Esophagus squamous epithelium (tissue), 5 donors: ENCODE measurements around the gene TLK1. TPM values are rescaled to one million over a fixed set of nuclear protein-coding genes. Genes with fewer than 3 reads are reported as not detected.

Experiments used
- DNase-seq: peaks from one replicate; lab custom pipeline; 2025; lab: John Stamatoyannopoulos, UW
- H3K27ac ChIP-seq, 4 donors: fragments of 200-600 bp; sonication (generic); one replicate each; pipeline ENCODE4 v1.5.1; 2016 to 2019; ENCODE audit warnings: mild to moderate bottlenecking in 1 of 4
- H3K27me3 ChIP-seq, 4 donors: fragments of 200-600 bp; sonication (generic); 1 replicate in 3 of 4; 2 replicates in 1 of 4; pipeline versions ENCODE4 v1.5.1 to v1.6.0; 2017 to 2021; ENCODE audit warnings: antibody characterized with exemption in 1 of 4
- H3K36me3 ChIP-seq, 3 donors: fragments of 200-600 bp; sonication (generic); one replicate each; pipeline ENCODE4 v1.5.1; 2016 to 2019
- H3K4me1 ChIP-seq, 3 donors: fragments of 200-600 bp; sonication (generic); one replicate each; pipeline ENCODE4 v1.5.1; 2017 to 2019
- H3K4me3 ChIP-seq, 4 donors: fragments of 200-600 bp; sonication (generic); 1 replicate in 3 of 4; 2 replicates in 1 of 4; pipeline ENCODE4 v1.5.1; 2016 to 2019; ENCODE audit warnings: mild to moderate bottlenecking in 2 of 4, moderate library complexity in 1 of 4
- H3K9me3 ChIP-seq, 3 donors: fragments of 200-600 bp; sonication (generic); one replicate each; pipeline ENCODE4 v1.5.1; 2016 to 2019
- POLR2A ChIP-seq, 4 donors: fragments of 450-650 bp; IDR thresholded peaks; one replicate each; pipeline ENCODE4 v1.6.1; 2017; ENCODE audit warnings: antibody characterized with exemption in 4 of 4, mild to moderate bottlenecking in 4 of 4, moderate library complexity in 3 of 4
- WGBS, 2 donors: methylation state at CpG; one replicate each; pipeline ENCODE4 v1.1.5; 2018; 5-methylcytosine and 5-hydroxymethylcytosine counted together
- intact Hi-C: fragments of 100-400 bp; cut with DNase I; formaldehyde crosslinking; loops from one replicate; pipeline ENCODE4 v1.15.0; 2022
- total RNA-seq, 4 donors: library from RNA; depleted of rRNA; stranded (reverse); fragments of >200 nt; gene quantifications; one replicate each; pipeline ENCODE4 v1.1.0, GENCODE V29; 2016
- TF ChIP-seq, protein P1 (sequence below), 6 experiments: fragments of 450-650 bp in 4 of 6; fragments of 200-600 bp in 2 of 6; sonication (generic) in 2 of 6; IDR thresholded peaks; one replicate each; pipeline ENCODE4 v1.5.1; 2016 to 2019; ENCODE audit warnings: antibody characterized with exemption in 6 of 6, mild to moderate bottlenecking in 4 of 6, moderate library complexity in 4 of 6
- donor health status: DM: yes; HTN: yes; CAD: no.

Gene TLK1
- total RNA-seq, 4 donors from 2014 or later = 11.1 to 24.5 (median 20.0) TPM

- DNase-seq = no peak
- intact Hi-C loops = no loop called here
- no peaks in the 10 kb centered on the region for H3K9me3 ChIP-seq
- TF ChIP-seq POLR2A (IDR thresholded peaks at IDR 0.05) = no peak
- TF ChIP-seq, protein P1, sequence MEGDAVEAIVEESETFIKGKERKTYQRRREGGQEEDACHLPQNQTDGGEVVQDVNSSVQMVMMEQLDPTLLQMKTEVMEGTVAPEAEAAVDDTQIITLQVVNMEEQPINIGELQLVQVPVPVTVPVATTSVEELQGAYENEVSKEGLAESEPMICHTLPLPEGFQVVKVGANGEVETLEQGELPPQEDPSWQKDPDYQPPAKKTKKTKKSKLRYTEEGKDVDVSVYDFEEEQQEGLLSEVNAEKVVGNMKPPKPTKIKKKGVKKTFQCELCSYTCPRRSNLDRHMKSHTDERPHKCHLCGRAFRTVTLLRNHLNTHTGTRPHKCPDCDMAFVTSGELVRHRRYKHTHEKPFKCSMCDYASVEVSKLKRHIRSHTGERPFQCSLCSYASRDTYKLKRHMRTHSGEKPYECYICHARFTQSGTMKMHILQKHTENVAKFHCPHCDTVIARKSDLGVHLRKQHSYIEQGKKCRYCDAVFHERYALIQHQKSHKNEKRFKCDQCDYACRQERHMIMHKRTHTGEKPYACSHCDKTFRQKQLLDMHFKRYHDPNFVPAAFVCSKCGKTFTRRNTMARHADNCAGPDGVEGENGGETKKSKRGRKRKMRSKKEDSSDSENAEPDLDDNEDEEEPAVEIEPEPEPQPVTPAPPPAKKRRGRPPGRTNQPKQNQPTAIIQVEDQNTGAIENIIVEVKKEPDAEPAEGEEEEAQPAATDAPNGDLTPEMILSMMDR (IDR thresholded peaks at IDR 0.05) = no peak
- H3K27me3 ChIP-seq = no peaks in the 10 kb centered on the region
- H3K4me3 ChIP-seq = no peak overlapping the region
- H3K36me3 ChIP-seq = peaks cover 8 to 98% (median 28%) of the 10 kb centered on the region in 3 donors
- 80 to 93% methylated on average over 5 of the region's 5 CpGs for WGBS, 2 donors
- peaks cover 0 to 18% (median 0%) of the 10 kb centered on the region in 3 donors for H3K4me1 ChIP-seq
- H3K27ac ChIP-seq = no peak overlapping the region
Observed at GRCh38 chr2:170963386-170963785, 197.3 kb downstream of the TLK1 start.

- TF ChIP-seq, protein P1 (IDR thresholded peaks at IDR 0.05) = no peak
- no peak for TF ChIP-seq POLR2A (IDR thresholded peaks at IDR 0.05)
- 63 to 78% methylated on average over 4 of the region's 4 CpGs for WGBS, 2 donors
- H3K27me3 ChIP-seq = no peaks in the 10 kb centered on the region
- H3K4me1 ChIP-seq = no peaks in the 10 kb centered on the region
- H3K4me3 ChIP-seq = no peak overlapping the region
- peaks cover 27 to 100% (median 39%) of the 10 kb centered on the region in 3 donors for H3K36me3 ChIP-seq
- DNase-seq = no peak
- H3K27ac ChIP-seq = no peak overlapping the region
- no peaks in the 10 kb centered on the region for H3K9me3 ChIP-seq
- intact Hi-C loops = no loop called here
Observed at GRCh38 chr2:170953941-170954340, 206.8 kb downstream of the TLK1 start.

DNA sequence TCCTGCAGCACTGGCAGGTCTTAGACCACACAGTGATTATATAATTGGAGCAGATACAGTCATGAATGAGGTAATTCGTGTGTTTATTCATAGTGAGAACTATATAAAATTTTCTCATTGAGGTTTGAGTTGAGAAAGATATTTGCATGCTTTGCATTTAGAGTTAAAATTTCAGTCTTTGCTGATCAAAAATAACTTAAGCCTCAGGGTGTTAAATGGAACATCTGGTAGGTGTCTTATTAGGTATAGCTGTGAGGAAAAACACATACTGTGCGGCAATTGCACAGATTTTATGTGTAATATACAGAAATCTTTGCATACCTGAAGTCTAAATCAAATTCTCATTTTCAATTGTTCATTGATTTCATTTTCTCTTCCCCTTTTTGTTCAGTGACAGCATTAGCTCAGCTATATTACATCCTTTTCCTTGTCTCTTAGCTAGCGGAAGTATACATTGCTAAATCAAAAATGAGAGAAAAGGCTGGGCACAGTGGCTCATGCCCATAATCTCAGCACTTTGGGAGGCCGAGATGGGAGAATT, 210.4 kb downstream of the TLK1 start:
- 78 to 88% methylated on average over 4 of the region's 4 CpGs for WGBS, 2 donors
- intact Hi-C loops = no loop called here
- Histone ChIP-seq H3K36me3 (peaks cover 15 to 77% (median 29%) of the 10 kb centered on the region in 3 donors), H3K27me3 (no peaks in the 10 kb centered on the region), H3K27ac (no peak overlapping the region), H3K4me1 (no peaks in the 10 kb centered on the region), H3K9me3 (no peaks in the 10 kb centered on the region), H3K4me3 (no peak overlapping the region)
- no peak for DNase-seq
- TF ChIP-seq, protein P1 (IDR thresholded peaks at IDR 0.05) = no peak
- TF ChIP-seq POLR2A (IDR thresholded peaks at IDR 0.05) = no peak

- Histone ChIP-seq H3K4me1 (no peaks in the 10 kb centered on the region), H3K36me3 (peaks cover 8 to 69% (median 29%) of the 10 kb centered on the region in 3 donors), H3K27me3 (no peaks in the 10 kb centered on the region), H3K9me3 (no peaks in the 10 kb centered on the region), H3K27ac (no peak overlapping the region), H3K4me3 (no peak overlapping the region)
- no peak for TF ChIP-seq POLR2A (IDR thresholded peaks at IDR 0.05)
- TF ChIP-seq, protein P1 (IDR thresholded peaks at IDR 0.05) = no peak
- WGBS, 2 donors = 81 to 83% methylated on average over 5 of the region's 5 CpGs
- no peak for DNase-seq
- intact Hi-C loops = no loop called here
Observed at GRCh38 chr2:170949415-170949814, 211.3 kb downstream of the TLK1 start.

- Histone ChIP-seq H3K4me3 (no peak overlapping the region), H3K27ac (no peak overlapping the region), H3K9me3 (no peaks in the 10 kb centered on the region), H3K27me3 (no peaks in the 10 kb centered on the region), H3K4me1 (peaks cover 0 to 6% (median 0%) of the 10 kb centered on the region in 3 donors), H3K36me3 (peaks cover 0 to 20% (median 0%) of the 10 kb centered on the region in 3 donors)
- no peak for DNase-seq
- WGBS, 2 donors = 94 to 100% methylated on average over 1 of the region's 1 CpG
- intact Hi-C loops = no loop called here
- no peak for TF ChIP-seq POLR2A (IDR thresholded peaks at IDR 0.05)
- TF ChIP-seq, protein P1 (IDR thresholded peaks at IDR 0.05) = no peak
Observed at GRCh38 chr2:170944545-170944944, 216.1 kb downstream of the TLK1 start.
